Measurements from ENCODE around the gene SUPT5H.

DNA sequence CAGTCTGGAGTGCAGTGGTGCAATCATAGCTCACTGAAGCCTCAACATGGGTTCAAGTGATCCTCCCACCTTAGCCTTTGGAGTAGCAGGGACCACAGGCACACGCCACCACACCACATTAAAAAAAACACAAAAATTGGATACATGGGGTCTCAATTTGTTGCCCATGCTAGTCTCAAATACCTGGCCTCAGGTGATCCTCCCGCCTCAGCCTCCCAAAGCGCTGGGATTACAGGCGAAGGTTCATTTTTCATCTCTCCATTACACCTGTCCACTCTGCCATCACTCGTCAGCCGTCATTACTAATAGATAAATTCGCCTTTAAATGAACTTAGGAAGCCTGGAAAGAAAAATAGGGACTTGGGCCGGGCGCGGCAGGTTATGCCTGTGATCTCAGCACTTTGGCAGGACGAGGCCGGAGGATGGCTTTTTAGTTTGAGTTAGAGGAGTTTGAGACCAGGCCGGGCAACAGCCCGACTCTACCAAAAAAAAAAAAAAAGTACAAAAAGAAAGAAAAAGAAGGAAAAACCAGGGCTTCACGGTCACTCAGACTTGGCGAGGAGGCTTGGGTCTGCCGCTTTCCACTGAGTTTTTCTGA lies 685 bp upstream of the SUPT5H start:
- TF ChIP-seq, protein P1, sequence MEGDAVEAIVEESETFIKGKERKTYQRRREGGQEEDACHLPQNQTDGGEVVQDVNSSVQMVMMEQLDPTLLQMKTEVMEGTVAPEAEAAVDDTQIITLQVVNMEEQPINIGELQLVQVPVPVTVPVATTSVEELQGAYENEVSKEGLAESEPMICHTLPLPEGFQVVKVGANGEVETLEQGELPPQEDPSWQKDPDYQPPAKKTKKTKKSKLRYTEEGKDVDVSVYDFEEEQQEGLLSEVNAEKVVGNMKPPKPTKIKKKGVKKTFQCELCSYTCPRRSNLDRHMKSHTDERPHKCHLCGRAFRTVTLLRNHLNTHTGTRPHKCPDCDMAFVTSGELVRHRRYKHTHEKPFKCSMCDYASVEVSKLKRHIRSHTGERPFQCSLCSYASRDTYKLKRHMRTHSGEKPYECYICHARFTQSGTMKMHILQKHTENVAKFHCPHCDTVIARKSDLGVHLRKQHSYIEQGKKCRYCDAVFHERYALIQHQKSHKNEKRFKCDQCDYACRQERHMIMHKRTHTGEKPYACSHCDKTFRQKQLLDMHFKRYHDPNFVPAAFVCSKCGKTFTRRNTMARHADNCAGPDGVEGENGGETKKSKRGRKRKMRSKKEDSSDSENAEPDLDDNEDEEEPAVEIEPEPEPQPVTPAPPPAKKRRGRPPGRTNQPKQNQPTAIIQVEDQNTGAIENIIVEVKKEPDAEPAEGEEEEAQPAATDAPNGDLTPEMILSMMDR (IDR thresholded peaks at IDR 0.05), result no peak
- TF ChIP-seq POLR2A (IDR thresholded peaks at IDR 0.05), result no peak

Data from esophagus squamous epithelium (tissue), 4 donors.